Measurements from ENCODE around the gene REXO1. TPM values are rescaled to one million over a fixed set of nuclear protein-coding genes. Genes with fewer than 3 reads are reported as not detected.

REXO1 gene
- total and polyA plus RNA-seq, 2 of the 13 experiments (the other 11 are each of a cell fraction or from before 2014, with no cell fraction given), result 5.0 to 11.2 TPM

DNA sequence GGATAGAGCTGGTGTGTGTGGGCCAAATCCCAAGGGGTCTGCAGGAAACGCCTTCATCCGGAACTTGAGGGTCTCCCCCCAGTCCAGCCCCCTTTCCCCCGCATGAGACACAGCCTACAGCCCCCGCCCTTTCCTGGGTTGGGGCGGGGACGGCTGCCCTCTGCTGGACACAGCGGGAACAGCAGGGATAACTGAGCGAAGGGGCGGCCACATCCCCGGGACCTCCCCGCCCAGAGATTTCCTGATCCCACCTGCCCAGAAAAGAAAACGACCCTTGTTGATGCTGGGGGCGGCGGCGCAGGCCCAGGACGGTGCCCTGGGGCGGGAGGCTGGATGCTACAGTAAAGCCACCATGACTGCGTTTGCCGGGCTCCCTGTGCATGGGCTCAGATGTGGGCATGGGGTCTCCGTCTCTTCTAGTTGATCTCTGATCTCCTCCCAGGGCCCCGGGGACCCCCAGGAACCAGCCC, 80.8 kb downstream of the REXO1 start (continued):
- TF ChIP-seq TERF1 (CRISPR knock-in tag; IDR thresholded peaks at IDR 0.05) (no peak), HNRNPK (IDR thresholded peaks at IDR 0.05; ENCODE audit: low read depth, low read length, poor library complexity, severe bottlenecking) (peak; percentile 20), RAD51 (IDR thresholded peaks at IDR 0.05; ENCODE audit: borderline replicate concordance) (no peak), ZNF121 (CRISPR knock-in tag; IDR thresholded peaks at IDR 0.05) (no peak), ZNF737 (CRISPR knock-in tag; IDR thresholded peaks at IDR 0.05; ENCODE audit: borderline replicate concordance) (no peak), ZNF574 (CRISPR knock-in tag; IDR thresholded peaks at IDR 0.05) (no peak), SIN3A (IDR thresholded peaks at IDR 0.05; ENCODE audit: borderline replicate concordance, low read depth, low read length) (no peak), ZBTB38 (CRISPR knock-in tag; IDR thresholded peaks at IDR 0.05) (no peak), ZXDC (CRISPR knock-in tag; IDR thresholded peaks at IDR 0.05) (no peak), ZNF160 (CRISPR knock-in tag; IDR thresholded peaks at IDR 0.05) (no peak), MAX (IDR thresholded peaks at IDR 0.05) (no peak), SMARCE1 (IDR thresholded peaks at IDR 0.05; ENCODE audit: borderline replicate concordance) (no peak), SATB2 (CRISPR knock-in tag; IDR thresholded peaks at IDR 0.05) (no peak), ZNF670 (CRISPR knock-in tag; IDR thresholded peaks at IDR 0.05; ENCODE audit: borderline replicate concordance) (no peak), ZNF768 (CRISPR knock-in tag; IDR thresholded peaks at IDR 0.05) (no peak), ATRX (CRISPR knock-in tag; IDR thresholded peaks at IDR 0.05; ENCODE audit: borderline replicate concordance) (no peak), POLR2A (IDR thresholded peaks at IDR 0.05; ENCODE audit: insufficient read depth in 1 of 2, low read depth in 2 of 2, low read length in 2 of 2) (no peak), MAZ (IDR thresholded peaks at IDR 0.05; ENCODE audit: borderline replicate concordance, low read depth, low read length) (peak; percentile 77; the same call in 1 of the 2 replicates), MAZ (CRISPR knock-in tag; IDR thresholded peaks at IDR 0.05; ENCODE audit: low read depth) (peak; percentile 53; the same call in 1 of the 2 replicates), HNRNPLL (IDR thresholded peaks at IDR 0.05; ENCODE audit: low read depth, low read length, poor library complexity, severe bottlenecking) (peak; percentile 21), ZNF33B (CRISPR knock-in tag; IDR thresholded peaks at IDR 0.05) (no peak), JUN (CRISPR knock-in tag; IDR thresholded peaks at IDR 0.05) (no peak), POLR2G (IDR thresholded peaks at IDR 0.05; ENCODE audit: low read depth, low read length) (no peak)
- TF ChIP-seq, protein P1, sequence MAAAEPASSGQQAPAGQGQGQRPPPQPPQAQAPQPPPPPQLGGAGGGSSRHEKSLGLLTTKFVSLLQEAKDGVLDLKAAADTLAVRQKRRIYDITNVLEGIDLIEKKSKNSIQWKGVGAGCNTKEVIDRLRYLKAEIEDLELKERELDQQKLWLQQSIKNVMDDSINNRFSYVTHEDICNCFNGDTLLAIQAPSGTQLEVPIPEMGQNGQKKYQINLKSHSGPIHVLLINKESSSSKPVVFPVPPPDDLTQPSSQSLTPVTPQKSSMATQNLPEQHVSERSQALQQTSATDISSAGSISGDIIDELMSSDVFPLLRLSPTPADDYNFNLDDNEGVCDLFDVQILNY (CRISPR knock-in tag; conservative IDR thresholded peaks at IDR 0.05), result no peak

Measured in HepG2 (cell line).